HepG2 (cell line): ENCODE results near the gene PPP2R5C. TPM values are rescaled to one million over a fixed set of nuclear protein-coding genes. Genes with fewer than 3 reads are reported as not detected.

Experiments used
- ATAC-seq: fragments of 200-7000 bp; cut with Tn5 transposase; 3 replicates; pipeline ENCODE4 v1.9.1; 2020; ENCODE audit warnings: mild to moderate bottlenecking, moderate library complexity
- BruUV-seq: library from RNA; stranded (reverse); fragments of 400-500 nt; replicated peaks from 2 replicates; lab custom pipeline; 2021; lab: Mats Ljungman, UMichigan
- CTCF ChIA-PET: fragments of 300-600 bp; formaldehyde crosslinking; extraction: SDS; loops from one replicate; lab custom pipeline; 2021; ENCODE audit warnings: low total read pairs, inconsistent platforms, low intra/inter-chr PET ratio; lab: Yijun Ruan, JAX
- POLR2A ChIA-PET: fragments of 350-600 bp; sonication (Branson Sonifier 250); formaldehyde crosslinking; loops from one replicate; lab custom pipeline; 2020; ENCODE audit warnings: antibody characterized with exemption, inconsistent platforms; lab: Yijun Ruan, JAX
- DNase-seq: peaks from one replicate; pipeline ENCODE4 v3.0.0-alpha.2; 2015; ENCODE audit warnings: low spot score
- FAIRE-seq: peaks from 3 replicates; lab custom pipeline; 2011; peaks lifted over from hg19 to GRCh38; lab: Jason Lieb, UNC
- H2AFZ ChIP-seq: one replicate; pipeline ENCODE4 v1.6.1; 2011; ENCODE audit warnings: low read length, inconsistent platforms
- H3K27ac ChIP-seq: fragments of 300-600 bp; 3 replicates; pipeline ENCODE4 v1.8.0; 2011; ENCODE audit warnings: mixed run types, mild to moderate bottlenecking, mixed read lengths, low read length, inconsistent platforms; ENCODE audit not compliant: insufficient read depth; ENCODE audit errors: extremely low read length
- H3K27me3 ChIP-seq, 2 experiments: fragments of 200-600 bp in 1 of 2; 2 replicates in 1 of 2; 3 replicates in 1 of 2; pipeline versions ENCODE4 v1.6.0 to v1.8.0; 2011; ENCODE audit warnings: low read length in 2 of 2, mild to moderate bottlenecking in 2 of 2, moderate library complexity in 2 of 2, inconsistent platforms in 1 of 2; ENCODE audit not compliant: insufficient read depth in 2 of 2, control insufficient read depth in 1 of 2
- H3K36me3 ChIP-seq, 2 experiments: fragments of 200-600 bp in 1 of 2; replicated peaks in 1 of 2; 2 replicates in 1 of 2; 3 replicates in 1 of 2; pipeline versions ENCODE4 v1.5.1 to v1.8.0; 2011; ENCODE audit warnings: low read length in 2 of 2, inconsistent platforms in 1 of 2; ENCODE audit not compliant: insufficient read depth in 2 of 2, control insufficient read depth in 1 of 2
- H3K4me1 ChIP-seq: 2 replicates; pipeline ENCODE4 v1.5.1; 2012; ENCODE audit warnings: low read length, inconsistent platforms; ENCODE audit not compliant: insufficient read depth
- H3K4me2 ChIP-seq: 2 replicates; pipeline ENCODE4 v1.6.0; 2011; ENCODE audit warnings: low read depth, low read length, inconsistent platforms
- H3K4me3 ChIP-seq, 3 experiments: fragments of 200-600 bp in 1 of 3; sonication (generic), shearing (Covaris generic) in 1 of 3; replicated peaks in 1 of 3; 2 replicates each; pipeline ENCODE4 v1.5.1; 2011 to 2016; ENCODE audit warnings: low read length in 3 of 3, inconsistent platforms in 2 of 3, low read depth in 2 of 3, mild to moderate bottlenecking in 2 of 3, control low read depth in 1 of 3, mixed read lengths in 1 of 3; ENCODE audit not compliant: insufficient read depth in 1 of 3
- H3K79me2 ChIP-seq: one replicate; pipeline ENCODE4 v1.6.1; 2011; ENCODE audit warnings: low read length, inconsistent platforms; ENCODE audit not compliant: insufficient read depth
- H3K9ac ChIP-seq: 2 replicates; pipeline ENCODE4 v1.6.0; 2011; ENCODE audit warnings: mild to moderate bottlenecking, low read depth, low read length, inconsistent platforms; ENCODE audit not compliant: insufficient read depth
- H3K9me3 ChIP-seq: 2 replicates; pipeline ENCODE4 v1.5.1; 2012; ENCODE audit warnings: mild to moderate bottlenecking, low read length
- H4K20me1 ChIP-seq: 2 replicates; pipeline ENCODE4 v1.6.0; 2011; ENCODE audit warnings: inconsistent platforms, mild to moderate bottlenecking, low read length, moderate library complexity; ENCODE audit not compliant: insufficient read depth
- CCAR2 ChIP-seq: fragments of 200-400 bp; formaldehyde crosslinking; optimal IDR thresholded peaks from 2 replicates; pipeline ENCODE3; 2018; ENCODE audit warnings: low read depth, mild to moderate bottlenecking, low read length, moderate library complexity
- DZIP1 ChIP-seq: sonication (generic); formaldehyde crosslinking; IDR thresholded peaks from 2 replicates; pipeline ENCODE4 v1.5.0; 2020; ENCODE audit warnings: mild to moderate bottlenecking, missing genetic modification reagents
- KLF13 ChIP-seq: sonication (generic); formaldehyde crosslinking; IDR thresholded peaks from 2 replicates; pipeline ENCODE4 v1.4.0; 2020; ENCODE audit warnings: mild to moderate bottlenecking, missing genetic modification reagents
- MXI1 ChIP-seq: IDR thresholded peaks from 3 replicates; pipeline ENCODE4 v1.6.1; 2012; ENCODE audit warnings: low read depth, low read length, inconsistent platforms, borderline replicate concordance
- NCOR1 ChIP-seq: fragments of 200-600 bp; sonication (generic); IDR thresholded peaks from 2 replicates; pipeline ENCODE4 v1.7.0; 2017; ENCODE audit warnings: antibody characterized with exemption, low read length, borderline replicate concordance
- ZEB1 ChIP-seq: IDR thresholded peaks from 2 replicates; pipeline ENCODE4 v1.6.1; 2012; ENCODE audit warnings: mild to moderate bottlenecking, low read depth, inconsistent platforms; ENCODE audit not compliant: insufficient replicate concordance
- ZFX ChIP-seq: sonication (generic); formaldehyde crosslinking; IDR thresholded peaks from 2 replicates; pipeline ENCODE4 v1.4.0; 2020; ENCODE audit warnings: mild to moderate bottlenecking, low read depth, missing genetic modification reagents, moderate library complexity
- ZNF121 ChIP-seq: sonication (generic); formaldehyde crosslinking; IDR thresholded peaks from 2 replicates; pipeline ENCODE4 v1.5.0; 2020; ENCODE audit warnings: mild to moderate bottlenecking, missing genetic modification reagents
- ZNF280D ChIP-seq: sonication (generic); formaldehyde crosslinking; IDR thresholded peaks from 2 replicates; pipeline ENCODE4 v1.5.1; 2020; ENCODE audit warnings: mild to moderate bottlenecking, missing genetic modification reagents
- ZNF343 ChIP-seq: sonication (generic); formaldehyde crosslinking; IDR thresholded peaks from 2 replicates; pipeline ENCODE4 v1.4.0; 2020; ENCODE audit warnings: mild to moderate bottlenecking, missing genetic modification reagents
- ZNF800 ChIP-seq: sonication (generic); formaldehyde crosslinking; IDR thresholded peaks from 2 replicates; pipeline ENCODE4 v1.4.0; 2020; ENCODE audit warnings: missing genetic modification reagents
- WGBS: methylation state at CpG from one replicate; pipeline ENCODE4 v1.1.6; 2017; ENCODE audit warnings: low lambda C conversion rate; 5-methylcytosine and 5-hydroxymethylcytosine counted together
- in situ Hi-C: cut with HindIII; loops from 2 replicates; pipeline ENCODE4 v1.10.0; 2017; ENCODE audit warnings: low pct_unique_long_range_greater_than_20kb; ENCODE audit not compliant: extremely low pct_ligation_motif_present
- intact Hi-C: fragments of 100-400 bp; cut with micrococcal nuclease; formaldehyde crosslinking; loops from one replicate; pipeline ENCODE4 v1.10.0; 2022; ENCODE audit not compliant: unreplicated experiment
- polyA plus RNA-seq, 8 experiments: library from polyadenylated mRNA; depleted of rRNA in 3 of 8; stranded (reverse) in 7 of 8; unstranded in 1 of 8; fragments of >200 nt; fragmentation: Illumina TruSeq in 4 of 8; extraction: Trizol in 4 of 8; gene quantifications; 2 replicates each; pipeline versions ENCODE4 v1.2.1 to v1.2.3, GENCODE V29; 2011 to 2016; ENCODE audit warnings: low read depth in 4 of 8, missing spikeins in 1 of 8, mixed read lengths in 1 of 8; ENCODE audit not compliant: insufficient read depth in 1 of 8
- total RNA-seq, 5 experiments: library from RNA; depleted of rRNA; stranded (reverse); fragments of >200 nt; fragmentation: Illumina TruSeq; extraction: Trizol; gene quantifications; 2 replicates each; pipeline ENCODE4 v1.2.3, GENCODE V29; 2016; ENCODE audit warnings: low read depth in 1 of 5

PPP2R5C gene
- total and polyA plus RNA-seq, 2 of the 13 experiments (the other 11 are each of a cell fraction or from before 2014, with no cell fraction given) = 74.3 to 78.5 TPM

- ATAC-seq (no peak), FAIRE-seq (no peak), DNase-seq (no peak)
- H3K4me1 ChIP-seq = peaks cover 33% of the 10 kb centered on the region
- 23% methylated on average over 8 of the region's 8 CpGs for WGBS
- H3K9me3 ChIP-seq = peaks cover 15% of the 10 kb centered on the region
- no peak overlapping the region for H2AFZ ChIP-seq
- ChIA-PET CTCF (no interaction called here), POLR2A (no interaction called here)
- H3K9ac ChIP-seq = no peak overlapping the region
- TF ChIP-seq MXI1 = no peak
- no peak for TF ChIP-seq CCAR2
- TF ChIP-seq ZNF343 (CRISPR knock-in tag) = no peak
- TF ChIP-seq ZEB1 = no peak
- TF ChIP-seq ZNF280D (CRISPR knock-in tag) = no peak
- no peak for TF ChIP-seq ZFX (CRISPR knock-in tag)
- TF ChIP-seq KLF13 (CRISPR knock-in tag) = no peak
- no peak for TF ChIP-seq ZNF121 (CRISPR knock-in tag)
- TF ChIP-seq DZIP1 (CRISPR knock-in tag) = no peak
- TF ChIP-seq NCOR1 = no peak
- TF ChIP-seq ZNF800 (CRISPR knock-in tag) = no peak
- no peak overlapping the region for H3K27ac ChIP-seq
- H4K20me1 ChIP-seq = no peaks in the 10 kb centered on the region
- peaks cover 2 to 27% of the 10 kb centered on the region in 2 experiments for H3K27me3 ChIP-seq
- no TSS peak for BruUV-seq
- no peak overlapping the region for H3K4me2 ChIP-seq
- H3K79me2 ChIP-seq = no peaks in the 10 kb centered on the region
- in situ Hi-C loops (no loop called here), intact Hi-C loops (no loop called here)
- H3K4me3 ChIP-seq = no peak overlapping the region
- H3K36me3 ChIP-seq = no peaks in the 10 kb centered on the region
Measured at GRCh38 chr14:101739446-101740141, 21.9 kb upstream of the PPP2R5C start.
